MM.1S (cell line): ENCODE results near the gene CELA1.
"Not testable (repeated sequence)": the region's sequence is repeated elsewhere in the genome, so short reads cannot be mapped to it uniquely, and the experiment has no call there.

Source experiments
- DNase-seq: peaks from one replicate; pipeline ENCODE4 v3.0.0-alpha.2; 2015
- H2AFZ ChIP-seq: fragments of 300-600 bp; sonication (generic); 2 replicates; pipeline ENCODE4 v1.6.0; 2016; ENCODE audit warnings: antibody characterized with exemption, low read length
- H3F3A ChIP-seq: fragments of 300-600 bp; sonication (generic); 2 replicates; pipeline ENCODE4 v1.6.1; 2016; ENCODE audit warnings: mild to moderate bottlenecking, antibody characterized with exemption, low read length, moderate library complexity, mixed read lengths; ENCODE audit not compliant: insufficient read depth
- H3K27ac ChIP-seq: fragments of 300-600 bp; sonication (generic); 2 replicates; pipeline ENCODE4 v1.5.1; 2016; ENCODE audit warnings: mild to moderate bottlenecking, low read length
- H3K27me3 ChIP-seq: fragments of 300-600 bp; sonication (generic); replicated peaks from 2 replicates; pipeline ENCODE4 v1.6.0; 2016; ENCODE audit warnings: low read length; ENCODE audit not compliant: insufficient read depth
- H3K36me3 ChIP-seq: fragments of 300-600 bp; sonication (generic); replicated peaks from 2 replicates; pipeline ENCODE4 v1.6.1; 2016; ENCODE audit warnings: mild to moderate bottlenecking, low read length, mixed read lengths; ENCODE audit not compliant: insufficient read depth
- H3K4me1 ChIP-seq: fragments of 300-600 bp; sonication (generic); 2 replicates; pipeline ENCODE4 v1.6.1; 2016; ENCODE audit warnings: low read length, mixed read lengths
- H3K4me2 ChIP-seq: fragments of 300-600 bp; sonication (generic); 2 replicates; pipeline ENCODE4 v1.6.0; 2016; ENCODE audit warnings: low read depth, low read length
- H3K4me3 ChIP-seq: fragments of 300-600 bp; sonication (generic); 2 replicates; pipeline ENCODE4 v1.5.1; 2016; ENCODE audit warnings: low read length, mixed read lengths
- H3K79me2 ChIP-seq: fragments of 300-600 bp; sonication (generic); 2 replicates; pipeline ENCODE4 v1.6.1; 2016; ENCODE audit warnings: mixed run types, low read length, mixed read lengths
- H3K9ac ChIP-seq: fragments of 300-600 bp; sonication (generic); 2 replicates; pipeline ENCODE4 v1.6.1; 2016; ENCODE audit warnings: low read length, mixed read lengths
- H3K9me2 ChIP-seq: fragments of 300-600 bp; sonication (generic); replicated peaks from 2 replicates; pipeline ENCODE4 v1.6.1; 2016; ENCODE audit warnings: mild to moderate bottlenecking, low read length, mixed read lengths; ENCODE audit not compliant: insufficient read depth
- H3K9me3 ChIP-seq: fragments of 300-600 bp; sonication (generic); replicated peaks from 2 replicates; pipeline ENCODE4 v1.6.1; 2016; ENCODE audit warnings: mild to moderate bottlenecking, low read length, mixed read lengths; ENCODE audit not compliant: insufficient read depth
- H4K20me1 ChIP-seq: fragments of 300-600 bp; sonication (generic); 2 replicates; pipeline ENCODE4 v1.6.1; 2016; ENCODE audit warnings: mild to moderate bottlenecking, low read length, moderate library complexity, mixed read lengths; ENCODE audit not compliant: insufficient read depth
- CTCF ChIP-seq: fragments of 300-600 bp; sonication (generic); IDR thresholded peaks from 2 replicates; pipeline ENCODE4 v1.5.1; 2016; ENCODE audit warnings: antibody characterized with exemption, low read length, mixed read lengths
- EZH2 ChIP-seq: fragments of 300-600 bp; sonication (generic); optimal IDR thresholded peaks from 2 replicates; pipeline ENCODE3; 2017; ENCODE audit warnings: low read depth, mild to moderate bottlenecking, antibody characterized with exemption, low read length, mixed read lengths
- EZH2phosphoT487 ChIP-seq: fragments of 300-600 bp; sonication (generic); IDR thresholded peaks from 2 replicates; pipeline ENCODE4 v1.6.1; 2018; ENCODE audit warnings: antibody characterized with exemption, low read length

The CELA1 gene

GRCh38 chr12:51342416-51342815, 4.1 kb downstream of the CELA1 start:
- H3K79me2 ChIP-seq: no peaks in the 10 kb centered on the region
- no peaks in the 10 kb centered on the region for H3F3A ChIP-seq
- no peak for DNase-seq
- no peaks in the 10 kb centered on the region for H3K36me3 ChIP-seq
- H3K4me3 ChIP-seq: no peak overlapping the region
- H3K9ac ChIP-seq: no peak overlapping the region
- H3K27ac ChIP-seq: no peak overlapping the region
- H3K27me3 ChIP-seq: no peaks in the 10 kb centered on the region
- no peak overlapping the region for H2AFZ ChIP-seq
- no peaks in the 10 kb centered on the region for H4K20me1 ChIP-seq
- no peak overlapping the region for H3K4me2 ChIP-seq
- H3K9me3 ChIP-seq: no peaks in the 10 kb centered on the region
- TF ChIP-seq EZH2 (no peak), CTCF (no peak), EZH2phosphoT487 (no peak)
- no peaks in the 10 kb centered on the region for H3K9me2 ChIP-seq
- H3K4me1 ChIP-seq: peaks cover 4% of the 10 kb centered on the region; the same call in 1 of the 2 replicates

- TF ChIP-seq CTCF (peak; percentile 98), EZH2phosphoT487 (no peak), EZH2 (no peak)
- peaks cover 4% of the 10 kb centered on the region; the same call in 1 of the 2 replicates for H3K4me1 ChIP-seq
- no peaks in the 10 kb centered on the region for H4K20me1 ChIP-seq
- H3K36me3 ChIP-seq: no peaks in the 10 kb centered on the region
- H3K27me3 ChIP-seq: no peaks in the 10 kb centered on the region
- H3K27ac ChIP-seq: no peak overlapping the region
- H3K9me2 ChIP-seq: no peaks in the 10 kb centered on the region
- H3F3A ChIP-seq: no peaks in the 10 kb centered on the region
- H2AFZ ChIP-seq: peak overlapping the region; percentile 86
- 0 out of 2 replicates have a peak overlapping the region, but pooled peaks have one; percentile 17 for H3K4me3 ChIP-seq
- H3K79me2 ChIP-seq: no peaks in the 10 kb centered on the region
- H3K4me2 ChIP-seq: peak overlapping the region; percentile 76
- H3K9ac ChIP-seq: no peak overlapping the region
- DNase-seq: peak; percentile 80
- H3K9me3 ChIP-seq: no peaks in the 10 kb centered on the region
Measured at GRCh38 chr12:51341251-51342007, 5.0 kb downstream of the CELA1 start.

GRCh38 chr12:51339750-51340149, 6.7 kb downstream of the CELA1 start:
- Histone ChIP-seq H3K27me3 (no peaks in the 10 kb centered on the region), H3F3A (no peaks in the 10 kb centered on the region), H2AFZ (no peak overlapping the region), H4K20me1 (no peaks in the 10 kb centered on the region), H3K27ac (no peak overlapping the region), H3K9me3 (no peaks in the 10 kb centered on the region), H3K4me2 (no peak overlapping the region), H3K79me2 (no peaks in the 10 kb centered on the region), H3K9ac (no peak overlapping the region), H3K4me3 (no peak overlapping the region), H3K9me2 (no peaks in the 10 kb centered on the region), H3K4me1 (peaks cover 4% of the 10 kb centered on the region; the same call in 1 of the 2 replicates), H3K36me3 (no peaks in the 10 kb centered on the region)
- TF ChIP-seq CTCF (no peak), EZH2 (no peak), EZH2phosphoT487 (no peak)
- no peak for DNase-seq

- not testable (repeated sequence) for DNase-seq, H3K4me2 ChIP-seq, H2AFZ ChIP-seq, H3K9me3 ChIP-seq, H3K9ac ChIP-seq, H3K27me3 ChIP-seq, H3K79me2 ChIP-seq, H3K27ac ChIP-seq, H3K4me3 ChIP-seq, H3K4me1 ChIP-seq, H4K20me1 ChIP-seq, H3K36me3 ChIP-seq, H3F3A ChIP-seq, H3K9me2 ChIP-seq
Measured at GRCh38 chr12:51337336-51337735, 9.1 kb downstream of the CELA1 start.
